Liver (tissue), 9 donors: ENCODE results near the gene CDH15. TPM values are rescaled to one million over a fixed set of nuclear protein-coding genes. Genes with fewer than 3 reads are reported as not detected.

ENCODE experiments used
- DNase-seq: peaks from one replicate; pipeline ENCODE4 v3.0.0-alpha.2; 2017; ENCODE audit warnings: low spot score
- H3K27ac ChIP-seq, 2 donors: one replicate each; pipeline ENCODE4 v1.7.0; 2013; ENCODE audit warnings: inconsistent platforms in 2 of 2, low read length in 2 of 2, control low read depth in 1 of 2, low read depth in 1 of 2, mild to moderate bottlenecking in 1 of 2
- H3K27me3 ChIP-seq, 4 donors: one replicate each; pipeline versions ENCODE4 v1.6.1 to v1.7.0; 2013; ENCODE audit warnings: low read length in 3 of 4, inconsistent platforms in 1 of 4, mild to moderate bottlenecking in 1 of 4, moderate library complexity in 1 of 4; ENCODE audit not compliant: control insufficient read depth in 4 of 4, insufficient read depth in 4 of 4
- H3K36me3 ChIP-seq, 4 donors: one replicate each; pipeline versions ENCODE4 v1.6.1 to v1.7.0; 2013; ENCODE audit warnings: low read length in 3 of 4, mild to moderate bottlenecking in 3 of 4, low read depth in 1 of 4, moderate library complexity in 1 of 4; ENCODE audit not compliant: control insufficient read depth in 4 of 4, insufficient read depth in 3 of 4
- H3K4me1 ChIP-seq, 4 donors: one replicate each; pipeline versions ENCODE4 v1.6.1 to v1.7.0; 2013; ENCODE audit warnings: low read length in 3 of 4, mild to moderate bottlenecking in 3 of 4, moderate library complexity in 1 of 4; ENCODE audit not compliant: control insufficient read depth in 4 of 4, insufficient read depth in 4 of 4
- H3K4me3 ChIP-seq, 3 donors: one replicate each; pipeline versions ENCODE4 v1.6.1 to v1.7.0; 2013; ENCODE audit warnings: low read length in 3 of 3, control low read depth in 1 of 3, low read depth in 1 of 3, mild to moderate bottlenecking in 1 of 3
- H3K9ac ChIP-seq, 2 donors: one replicate each; pipeline ENCODE4 v1.7.0; 2013; ENCODE audit warnings: low read length in 2 of 2, mild to moderate bottlenecking in 2 of 2, moderate library complexity in 2 of 2, control low read depth in 1 of 2, low read depth in 1 of 2
- H3K9me3 ChIP-seq, 4 donors: one replicate each; pipeline versions ENCODE4 v1.6.1 to v1.7.0; 2013; ENCODE audit warnings: low read length in 3 of 4; ENCODE audit not compliant: control insufficient read depth in 4 of 4
- ATF3 ChIP-seq: IDR thresholded peaks from 2 replicates; pipeline ENCODE4 v1.6.1; 2016; ENCODE audit warnings: antibody characterized with exemption
- CTCF ChIP-seq: fragments of 150-350 bp; IDR thresholded peaks from 2 replicates; pipeline ENCODE4 v1.5.1; 2017; ENCODE audit warnings: improper control_type of control experiment, low read depth, low read length; ENCODE audit not compliant: missing input control
- EGR1 ChIP-seq, 2 donors: IDR thresholded peaks; 2 replicates each; pipeline ENCODE4 v1.6.1; 2016 to 2018; ENCODE audit warnings: antibody characterized with exemption in 2 of 2, low read depth in 2 of 2
- FOXA1 ChIP-seq: IDR thresholded peaks from 2 replicates; pipeline ENCODE4 v1.6.1; 2016; ENCODE audit warnings: antibody characterized with exemption
- FOXA2 ChIP-seq: IDR thresholded peaks from 2 replicates; pipeline ENCODE4 v1.6.1; 2016; ENCODE audit warnings: antibody characterized with exemption
- GABPA ChIP-seq, 2 donors: IDR thresholded peaks in 1 of 2; conservative IDR thresholded peaks in 1 of 2; 2 replicates each; pipeline ENCODE4 v1.6.1; 2016; ENCODE audit warnings: antibody characterized with exemption in 2 of 2, mild to moderate bottlenecking in 1 of 2, moderate library complexity in 1 of 2
- HNF4A ChIP-seq, 2 donors: conservative IDR thresholded peaks; 2 replicates each; pipeline ENCODE4 v1.6.1; 2016; ENCODE audit warnings: antibody characterized with exemption in 2 of 2, mild to moderate bottlenecking in 2 of 2
- NR2F2 ChIP-seq: IDR thresholded peaks from 2 replicates; pipeline ENCODE4 v1.6.1; 2016; ENCODE audit warnings: antibody characterized with exemption
- RXRA ChIP-seq, 2 donors: IDR thresholded peaks; 2 replicates each; pipeline ENCODE4 v1.6.1; 2017 to 2018; ENCODE audit warnings: antibody characterized with exemption in 2 of 2, mild to moderate bottlenecking in 1 of 2
- SP1 ChIP-seq: IDR thresholded peaks from 2 replicates; pipeline ENCODE4 v1.6.1; 2018; ENCODE audit warnings: antibody characterized with exemption, mild to moderate bottlenecking
- TAF1 ChIP-seq: conservative IDR thresholded peaks from 2 replicates; pipeline ENCODE4 v1.6.1; 2016; ENCODE audit warnings: antibody characterized with exemption, mild to moderate bottlenecking
- YY1 ChIP-seq: IDR thresholded peaks from 2 replicates; pipeline ENCODE4 v1.6.1; 2016; ENCODE audit warnings: antibody characterized with exemption, mild to moderate bottlenecking
- ZBTB33 ChIP-seq: IDR thresholded peaks from 2 replicates; pipeline ENCODE4 v1.6.1; 2016; ENCODE audit warnings: antibody characterized with exemption
- whole genome bisulfite sequencing: extraction: QIAGEN DNeasy Blood & Tissue Kit; methylation state at CpG from one replicate; pipeline ENCODE4 v1.1.7; 2013; 5-methylcytosine and 5-hydroxymethylcytosine counted together
- polyA plus RNA-seq, 2 donors: library from polyadenylated mRNA; stranded (reverse) in 1 of 2; unstranded in 1 of 2; fragments of 200-250 nt in 1 of 2; fragments of >200 nt in 1 of 2; fragmentation: Nextera tagmentation in 1 of 2; extraction: Ambion mirVana in 1 of 2; gene quantifications; one replicate each; pipeline versions ENCODE4 v1.2.1 to v1.2.3, GENCODE V29; 2013 to 2015
- total RNA-seq, 2 donors: library from RNA; depleted of rRNA; stranded (reverse); fragments of >200 nt; gene quantifications; one replicate each; pipeline ENCODE4 v1.2.3, GENCODE V29; 2014
- TF ChIP-seq, protein P1 (sequence below): IDR thresholded peaks from 2 replicates; pipeline ENCODE4 v1.6.1; 2016; ENCODE audit warnings: antibody characterized with exemption
- TF ChIP-seq, protein P2 (sequence below): IDR thresholded peaks from 2 replicates; pipeline ENCODE4 v1.6.1; 2016; ENCODE audit warnings: antibody characterized with exemption, mild to moderate bottlenecking
- donor health status: healthy.
- donor health status: healthy.
- donor health status: healthy.
- donor health status: healthy.
- donor health status: healthy.

The CDH15 gene
- total and polyA plus RNA-seq, 4 donors: 0.12 TPM; not detected in 3

GRCh38 chr16:89169778-89170177, 1.8 kb upstream of the CDH15 start:
- Histone ChIP-seq H3K27me3 (peaks cover 0 to 3% (median 0%) of the 10 kb centered on the region in 4 donors), H3K36me3 (no peaks in the 10 kb centered on the region), H3K9ac (no peak overlapping the region), H3K4me1 (peaks cover 3 to 14% (median 7%) of the 10 kb centered on the region in 4 donors), H3K4me3 (no peak overlapping the region), H3K27ac (no peak overlapping the region), H3K9me3 (no peaks in the 10 kb centered on the region)
- DNase-seq: no peak
- 78% methylated on average over 14 of the region's 14 CpGs for WGBS
- TF ChIP-seq EGR1 (IDR thresholded peaks at IDR 0.05; ENCODE audit: low read depth in 2 of 2) (no peak), GABPA (IDR thresholded peaks at IDR 0.05 in 1 of 2, conservative IDR thresholded peaks at IDR 0.05 in 1 of 2) (no peak), FOXA2 (no peak), ZBTB33 (no peak), HNF4A (conservative IDR thresholded peaks at IDR 0.05) (no peak), NR2F2 (no peak), ATF3 (no peak), TAF1 (no peak), FOXA1 (no peak)
- TF ChIP-seq, protein P1, sequence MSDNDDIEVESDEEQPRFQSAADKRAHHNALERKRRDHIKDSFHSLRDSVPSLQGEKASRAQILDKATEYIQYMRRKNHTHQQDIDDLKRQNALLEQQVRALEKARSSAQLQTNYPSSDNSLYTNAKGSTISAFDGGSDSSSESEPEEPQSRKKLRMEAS: no peak
- TF ChIP-seq, protein P2, sequence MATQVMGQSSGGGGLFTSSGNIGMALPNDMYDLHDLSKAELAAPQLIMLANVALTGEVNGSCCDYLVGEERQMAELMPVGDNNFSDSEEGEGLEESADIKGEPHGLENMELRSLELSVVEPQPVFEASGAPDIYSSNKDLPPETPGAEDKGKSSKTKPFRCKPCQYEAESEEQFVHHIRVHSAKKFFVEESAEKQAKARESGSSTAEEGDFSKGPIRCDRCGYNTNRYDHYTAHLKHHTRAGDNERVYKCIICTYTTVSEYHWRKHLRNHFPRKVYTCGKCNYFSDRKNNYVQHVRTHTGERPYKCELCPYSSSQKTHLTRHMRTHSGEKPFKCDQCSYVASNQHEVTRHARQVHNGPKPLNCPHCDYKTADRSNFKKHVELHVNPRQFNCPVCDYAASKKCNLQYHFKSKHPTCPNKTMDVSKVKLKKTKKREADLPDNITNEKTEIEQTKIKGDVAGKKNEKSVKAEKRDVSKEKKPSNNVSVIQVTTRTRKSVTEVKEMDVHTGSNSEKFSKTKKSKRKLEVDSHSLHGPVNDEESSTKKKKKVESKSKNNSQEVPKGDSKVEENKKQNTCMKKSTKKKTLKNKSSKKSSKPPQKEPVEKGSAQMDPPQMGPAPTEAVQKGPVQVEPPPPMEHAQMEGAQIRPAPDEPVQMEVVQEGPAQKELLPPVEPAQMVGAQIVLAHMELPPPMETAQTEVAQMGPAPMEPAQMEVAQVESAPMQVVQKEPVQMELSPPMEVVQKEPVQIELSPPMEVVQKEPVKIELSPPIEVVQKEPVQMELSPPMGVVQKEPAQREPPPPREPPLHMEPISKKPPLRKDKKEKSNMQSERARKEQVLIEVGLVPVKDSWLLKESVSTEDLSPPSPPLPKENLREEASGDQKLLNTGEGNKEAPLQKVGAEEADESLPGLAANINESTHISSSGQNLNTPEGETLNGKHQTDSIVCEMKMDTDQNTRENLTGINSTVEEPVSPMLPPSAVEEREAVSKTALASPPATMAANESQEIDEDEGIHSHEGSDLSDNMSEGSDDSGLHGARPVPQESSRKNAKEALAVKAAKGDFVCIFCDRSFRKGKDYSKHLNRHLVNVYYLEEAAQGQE: no peak

DNA sequence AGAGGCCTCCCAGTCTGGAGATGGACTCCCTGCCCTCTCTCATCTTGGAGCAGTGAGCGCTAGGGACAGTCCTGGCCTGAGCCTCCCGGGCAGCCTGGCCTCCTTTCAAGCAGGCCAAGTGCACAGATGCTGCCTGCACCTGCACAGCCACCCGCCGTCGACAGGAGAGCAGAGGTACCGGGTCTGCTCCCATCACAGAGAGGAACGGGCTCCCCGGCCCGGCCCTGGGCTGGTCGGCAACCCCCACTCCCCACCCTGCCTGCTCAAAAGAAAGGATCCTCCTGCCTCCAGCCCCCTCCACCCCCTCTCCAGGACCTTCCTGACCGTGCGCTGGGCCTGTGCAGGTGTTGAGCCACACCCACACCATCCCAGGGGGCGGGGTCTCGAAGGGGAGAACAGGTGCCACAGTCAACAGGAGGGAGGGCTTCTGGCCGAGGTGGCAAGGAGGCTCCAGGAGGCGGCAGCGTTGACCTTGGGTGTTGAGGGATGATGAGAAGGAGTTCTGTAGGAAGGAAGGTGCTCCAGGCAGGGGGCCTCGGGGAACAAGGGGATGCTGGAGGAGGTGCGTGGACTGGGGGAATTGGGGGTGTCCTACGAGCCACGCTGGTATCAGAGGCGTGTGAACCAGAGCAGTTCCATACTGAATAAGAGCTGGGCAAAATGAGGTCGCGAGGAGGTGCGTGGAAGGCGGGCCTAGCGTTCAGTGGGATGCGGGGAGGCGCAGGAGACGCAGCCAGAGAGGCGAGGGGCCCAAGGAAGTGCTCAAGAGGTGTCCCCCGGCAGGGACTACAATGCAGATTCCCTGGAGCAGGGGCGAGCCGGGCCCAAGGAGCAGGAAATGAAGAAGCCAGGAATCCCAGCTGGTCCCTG, 967 bp upstream of the CDH15 start:
- 15% methylated on average over 34 of the region's 34 CpGs for WGBS
- H3K4me1 ChIP-seq: peaks cover 3 to 14% (median 7%) of the 10 kb centered on the region in 4 donors
- H3K36me3 ChIP-seq: no peaks in the 10 kb centered on the region
- DNase-seq: no peak
- H3K9me3 ChIP-seq: no peaks in the 10 kb centered on the region
- no peak overlapping the region for H3K27ac ChIP-seq
- H3K27me3 ChIP-seq: peaks cover 0 to 3% (median 0%) of the 10 kb centered on the region in 4 donors
- no peak overlapping the region for H3K9ac ChIP-seq
- H3K4me3 ChIP-seq: peak overlapping the region in 1 of 3 donors; percentile 9
- TF ChIP-seq EGR1 (IDR thresholded peaks at IDR 0.05; ENCODE audit: low read depth in 2 of 2): no peak
- TF ChIP-seq GABPA (IDR thresholded peaks at IDR 0.05 in 1 of 2, conservative IDR thresholded peaks at IDR 0.05 in 1 of 2): no peak
- no peak for TF ChIP-seq YY1
- TF ChIP-seq NR2F2: no peak
- TF ChIP-seq ATF3: no peak
- TF ChIP-seq TAF1: no peak
- no peak for TF ChIP-seq FOXA1
- no peak for TF ChIP-seq SP1
- TF ChIP-seq, protein P1: no peak
- no peak for TF ChIP-seq RXRA (IDR thresholded peaks at IDR 0.05)
- no peak for TF ChIP-seq CTCF
- TF ChIP-seq HNF4A (conservative IDR thresholded peaks at IDR 0.05): no peak
- TF ChIP-seq ZBTB33: no peak
